Adrenal gland (tissue), 19 donors: ENCODE data around the gene PRR33. TPM values are rescaled to one million over a fixed set of nuclear protein-coding genes. Genes with fewer than 3 reads are reported as not detected.
"Not testable (repeated sequence)": the region's sequence is repeated elsewhere in the genome, so short reads cannot be mapped to it uniquely, and the experiment has no call there.

Experiments
- DNase-seq, 7 donors: peaks; one replicate each; pipeline ENCODE4 v3.0.0-alpha.2; 2019 to 2020
- H3K27ac ChIP-seq, 5 donors: fragments of 200-600 bp; sonication (generic) in 4 of 5; 1 replicate in 3 of 5; 2 replicates in 2 of 5; pipeline versions ENCODE4 v1.5.1 to v1.8.0; 2016 to 2020; ENCODE audit warnings: mild to moderate bottlenecking in 1 of 5
- H3K27me3 ChIP-seq: fragments of 200-600 bp; 2 replicates; pipeline ENCODE4 v1.8.0; 2021
- H3K36me3 ChIP-seq, 2 donors: fragments of 200-600 bp; replicated peaks in 1 of 2; 1 replicate in 1 of 2; 2 replicates in 1 of 2; pipeline versions ENCODE4 v1.5.1 to v1.8.0; 2018 to 2022
- H3K4me1 ChIP-seq, 2 donors: fragments of 200-600 bp; replicated peaks in 1 of 2; 1 replicate in 1 of 2; 2 replicates in 1 of 2; pipeline versions ENCODE4 v1.5.1 to v1.8.0; 2018 to 2021
- H3K4me3 ChIP-seq, 4 donors: fragments of 200-600 bp; sonication (generic) in 3 of 4; one replicate each; pipeline ENCODE4 v1.5.1; 2016 to 2018
- H3K9me3 ChIP-seq, 3 donors: fragments of 200-600 bp; sonication (generic) in 1 of 3; replicated peaks in 1 of 3; 1 replicate in 2 of 3; 2 replicates in 1 of 3; pipeline versions ENCODE4 v1.5.1 to v1.8.0; 2016 to 2021
- POLR2A ChIP-seq, 2 donors: fragments of 450-650 bp; IDR thresholded peaks; one replicate each; pipeline ENCODE4 v1.6.1; 2017; ENCODE audit warnings: antibody characterized with exemption in 2 of 2, mild to moderate bottlenecking in 2 of 2, moderate library complexity in 1 of 2
- WGBS, 4 donors: extraction: QIAGEN DNeasy Blood & Tissue Kit in 2 of 4; methylation state at CpG; one replicate each; pipeline versions ENCODE4 v1.1.5 to v1.1.7; 2013 to 2017; 5-methylcytosine and 5-hydroxymethylcytosine counted together
- intact Hi-C, 2 donors: fragments of 100-400 bp; cut with DNase I; formaldehyde crosslinking; loops; one replicate each; pipeline versions ENCODE4 v1.14.1 to v1.15.0; 2022 to 2023
- long read RNA-seq, 10 donors: library from polyadenylated mRNA in 3 of 10; unstranded in 2 of 10; stranded (forward) in 1 of 10; transcript quantifications; one replicate each; pipeline ENCODE4 v2.0.0 and lab custom pipeline, GENCODE V29; 2021 to 2026
- polyA plus RNA-seq, 3 donors: library from polyadenylated mRNA; stranded (reverse); fragments of 200-250 nt in 2 of 3; fragments of 350-450 nt in 1 of 3; fragmentation: Illumina TruSeq in 1 of 3; extraction: RNeasy Lipid Tissue Mini Kit (QIAGEN cat#74804) in 1 of 3; gene quantifications; one replicate each; pipeline ENCODE4 v1.2.3, GENCODE V29; 2013 to 2014
- total RNA-seq, 9 donors: library from RNA; depleted of rRNA in 4 of 9; stranded (reverse); fragments of >200 nt in 4 of 9; fragments of 120-200 nt in 1 of 9; fragmentation: NEBNext Ultra II Directional in 1 of 9; extraction: Animal tissue kit (Norgen Biotek cat#: 25700) in 1 of 9; gene quantifications; one replicate each; pipeline versions ENCODE4 v1.1.0 to v1.2.4, GENCODE V29; 2013 to 2023
- TF ChIP-seq, protein P1 (sequence below), 6 experiments: fragments of 450-650 bp in 4 of 6; fragments of 200-600 bp in 2 of 6; sonication (generic) in 1 of 6; IDR thresholded peaks; 1 replicate in 5 of 6; 2 replicates in 1 of 6; pipeline versions ENCODE4 v1.5.1 to v1.8.0; 2016 to 2021; ENCODE audit warnings: antibody characterized with exemption in 6 of 6, mild to moderate bottlenecking in 2 of 6, moderate library complexity in 1 of 6
- donor health status: healthy with polysubstance abuse.
- donor health status: Bipolar disorder and iron deficiency.
- donor health status: DM: yes; HTN: yes; CAD: no.
- donor health status: DM: no; HTN: no; CAD: no.
- donor health status: DM: no; HTN: no; CAD: no.
- donor health status: DM: yes; HTN: yes; CAD: no.

PRR33 gene
- total RNA-seq (under 1 TPM in 4 of 9 donors, not detected in 5; 0.07 to 0.30 (median 0.15) TPM), polyA plus RNA-seq (1 to 10 TPM in 2 of 3 donors, not detected in 1; 1.1 to 2.3 TPM)
- long read RNA-seq, donor 1, partial matches to known transcripts: 190 of 229 reads
- long read RNA-seq, donor 1, other reads (novel, unspliced or antisense): 38 of 229 reads
- long read RNA-seq, donor 2: 0 reads
- long read RNA-seq, donor 3: 0 reads
- long read RNA-seq, donor 4: 0 reads
- long read RNA-seq, donor 5, partial matches to known transcripts: 0 of 1 reads
- long read RNA-seq, donor 5, other reads (novel, unspliced or antisense): 1 of 1 reads
- long read RNA-seq, donor 6: 0 reads
- long read RNA-seq, donor 7, partial matches to known transcripts: 0 of 1 reads
- long read RNA-seq, donor 7, other reads (novel, unspliced or antisense): 0 of 1 reads
- long read RNA-seq, donor 8, partial matches to known transcripts: 0 of 2 reads
- long read RNA-seq, donor 8, other reads (novel, unspliced or antisense): 0 of 2 reads
- long read RNA-seq, donor 9, partial matches to known transcripts: 0 of 1 reads
- long read RNA-seq, donor 9, other reads (novel, unspliced or antisense): 0 of 1 reads
- long read RNA-seq, donor 10, partial matches to known transcripts: 0 of 1 reads
- long read RNA-seq, donor 10, other reads (novel, unspliced or antisense): 0 of 1 reads

DNA sequence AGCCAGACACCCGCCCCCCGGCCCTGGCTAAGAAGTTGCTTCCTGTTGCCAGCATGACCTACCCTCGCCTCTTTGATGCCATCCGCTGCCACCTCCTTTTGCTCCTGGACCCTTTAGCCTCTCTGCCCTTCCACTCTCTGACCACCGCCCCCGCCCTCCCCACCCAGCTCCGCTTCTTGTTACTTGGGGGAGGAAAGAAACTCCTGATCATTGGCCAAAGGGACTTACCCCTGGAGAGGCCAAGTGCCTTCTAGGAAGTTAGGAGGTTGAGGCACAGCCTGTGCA lies at the start of gene PRR33:
Gene PRR33, minus strand, starts transcription at position 65 of the 285 bp plus-strand sequence. CDS start 1,311 bp downstream, outside the sequence.
- Histone ChIP-seq H3K36me3 (peaks cover 0 to 21% of the 10 kb centered on the region in 2 donors), H3K27ac (peak within 1 kb of the TSS in 4 of 5 donors; percentile 25 to 62 (median 36)), H3K4me1 (no peaks in the 10 kb centered on the region), H3K9me3 (no peaks in the 10 kb centered on the region), H3K27me3 (no peaks in the 10 kb centered on the region), H3K4me3 (no peak within 1 kb of the TSS)
- intact Hi-C loops: loop anchor here in 1 of 2 donors (1.0 to 10.0 kb wide), 2 partner anchors 25 to 53 kb away; partner anchors contain the start of gene MRPL23
- no peak for TF ChIP-seq POLR2A (IDR thresholded peaks at IDR 0.05)
- TF ChIP-seq, protein P1, sequence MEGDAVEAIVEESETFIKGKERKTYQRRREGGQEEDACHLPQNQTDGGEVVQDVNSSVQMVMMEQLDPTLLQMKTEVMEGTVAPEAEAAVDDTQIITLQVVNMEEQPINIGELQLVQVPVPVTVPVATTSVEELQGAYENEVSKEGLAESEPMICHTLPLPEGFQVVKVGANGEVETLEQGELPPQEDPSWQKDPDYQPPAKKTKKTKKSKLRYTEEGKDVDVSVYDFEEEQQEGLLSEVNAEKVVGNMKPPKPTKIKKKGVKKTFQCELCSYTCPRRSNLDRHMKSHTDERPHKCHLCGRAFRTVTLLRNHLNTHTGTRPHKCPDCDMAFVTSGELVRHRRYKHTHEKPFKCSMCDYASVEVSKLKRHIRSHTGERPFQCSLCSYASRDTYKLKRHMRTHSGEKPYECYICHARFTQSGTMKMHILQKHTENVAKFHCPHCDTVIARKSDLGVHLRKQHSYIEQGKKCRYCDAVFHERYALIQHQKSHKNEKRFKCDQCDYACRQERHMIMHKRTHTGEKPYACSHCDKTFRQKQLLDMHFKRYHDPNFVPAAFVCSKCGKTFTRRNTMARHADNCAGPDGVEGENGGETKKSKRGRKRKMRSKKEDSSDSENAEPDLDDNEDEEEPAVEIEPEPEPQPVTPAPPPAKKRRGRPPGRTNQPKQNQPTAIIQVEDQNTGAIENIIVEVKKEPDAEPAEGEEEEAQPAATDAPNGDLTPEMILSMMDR (IDR thresholded peaks at IDR 0.05): no peak
- 57 to 66% (median 62%) methylated on average over 7 of the region's 7 CpGs for whole genome bisulfite sequencing, 4 donors
- peak in 1 of 7 donors; percentile 23 for DNase-seq

DNA sequence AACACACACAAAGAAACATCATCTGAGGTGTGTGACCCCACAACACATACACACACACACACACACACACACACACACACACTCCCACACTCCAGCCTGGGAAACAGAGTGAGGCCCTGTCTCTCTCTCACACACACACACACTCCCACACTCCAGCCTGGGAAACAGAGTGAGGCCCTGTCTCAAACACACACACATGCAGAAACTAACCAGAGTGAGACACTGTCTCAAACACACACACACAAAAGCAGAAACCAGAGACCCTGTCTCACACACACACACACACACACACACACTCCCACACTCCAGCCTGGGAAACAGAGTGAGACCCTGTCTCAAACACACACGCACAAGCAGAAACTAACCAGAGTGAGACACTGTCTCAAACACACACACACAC lies 48.1 kb upstream of the PRR33 start:
- H3K4me3 ChIP-seq, H3K36me3 ChIP-seq, H3K9me3 ChIP-seq, H3K27me3 ChIP-seq, H3K27ac ChIP-seq, H3K4me1 ChIP-seq: not testable (repeated sequence)
- intact Hi-C loops: loop anchor here (5.0 to 10.0 kb wide), 3 partner anchors 42 to 102 kb away; partner anchors contain the start of genes TNNI2 (in 2 of the 2) and PRR33 (in 1 of the 2)
- peak in 1 of 7 donors; percentile 6 for DNase-seq
- WGBS, 4 donors: 78 to 100% (median 94%) methylated on average over 1 of the region's 1 CpG

DNA sequence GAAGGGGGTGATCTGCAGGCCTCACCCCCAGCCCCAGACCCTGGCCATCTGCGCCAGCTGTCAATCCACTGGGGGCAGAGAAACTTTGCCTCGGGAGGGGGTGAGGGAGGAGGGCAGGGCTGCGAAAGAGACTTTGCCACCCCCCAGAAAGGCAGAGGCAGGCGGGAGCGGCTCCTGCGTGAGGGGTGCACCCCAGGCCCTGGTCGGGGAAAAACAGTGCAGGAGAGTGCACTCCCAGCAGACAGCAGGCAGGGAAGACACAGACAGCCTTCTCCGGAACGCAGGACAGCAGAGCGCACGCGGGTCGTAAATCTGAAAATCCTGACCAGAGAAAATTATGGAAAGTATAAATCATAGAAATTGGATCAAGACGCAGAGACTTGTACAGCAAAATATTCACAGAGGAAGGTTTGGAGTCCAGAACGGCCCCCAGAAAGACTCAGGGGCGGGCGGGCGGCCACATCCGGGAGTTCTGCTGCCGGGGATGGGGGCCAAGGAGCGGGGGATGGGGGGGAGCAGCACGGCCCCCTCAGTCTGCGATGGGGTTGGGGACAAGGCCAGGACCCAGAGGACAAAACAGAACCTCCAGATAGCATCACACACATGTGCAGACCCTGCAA lies 47.4 kb upstream of the PRR33 start:
- Histone ChIP-seq H3K4me1 (no peaks in the 10 kb centered on the region), H3K27me3 (no peaks in the 10 kb centered on the region), H3K27ac (peak overlapping the region in 2 of 5 donors; percentile 44 to 45), H3K9me3 (no peaks in the 10 kb centered on the region), H3K36me3 (no peaks in the 10 kb centered on the region), H3K4me3 (no peak overlapping the region)
- intact Hi-C loops: no loop called here
- TF ChIP-seq POLR2A (IDR thresholded peaks at IDR 0.05): no peak
- TF ChIP-seq, protein P1 (IDR thresholded peaks at IDR 0.05): no peak
- peak in 1 of 7 donors; percentile 15 for DNase-seq
- WGBS, 4 donors: 25 to 37% (median 32%) methylated on average over 20 to 23 of the region's 23 CpGs

DNA sequence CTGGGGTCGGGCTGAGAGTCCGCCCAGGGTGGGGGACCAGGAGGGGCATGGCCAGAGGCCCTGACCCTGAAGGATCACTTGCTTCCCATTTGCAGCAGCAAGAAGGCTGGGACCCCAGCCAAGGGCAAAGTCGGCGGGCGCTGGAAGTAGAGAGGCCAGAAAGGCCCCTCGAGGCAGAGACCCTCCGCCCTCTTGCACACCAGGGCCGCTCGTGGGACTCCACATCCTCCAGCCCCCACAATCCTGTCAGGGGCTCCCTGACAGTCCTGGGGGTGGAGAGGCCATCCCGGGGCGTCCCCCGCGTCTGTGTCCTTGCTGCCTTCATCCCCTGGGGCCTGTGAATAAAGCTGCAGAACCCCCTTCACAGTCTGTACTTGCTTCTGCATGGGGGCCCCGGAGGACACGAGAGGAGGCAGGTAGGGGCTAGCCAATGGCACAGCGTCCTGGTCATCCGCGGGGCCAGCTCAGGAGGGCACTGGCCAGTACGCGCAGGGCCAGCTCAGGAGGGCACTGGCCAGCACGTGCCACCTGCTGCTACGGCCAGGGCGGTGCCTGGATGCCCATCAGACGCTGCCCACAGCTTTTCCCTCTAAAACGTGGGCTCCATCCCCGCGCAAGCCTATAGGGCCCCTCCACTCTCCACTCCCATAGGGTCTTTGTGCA lies 46.8 kb upstream of the PRR33 start:
- Histone ChIP-seq H3K36me3 (no peaks in the 10 kb centered on the region), H3K27me3 (no peaks in the 10 kb centered on the region), H3K4me3 (no peak overlapping the region), H3K9me3 (no peaks in the 10 kb centered on the region), H3K27ac (peak overlapping the region in 1 of 5 donors; percentile 44), H3K4me1 (no peaks in the 10 kb centered on the region)
- WGBS, 4 donors: 75 to 80% (median 79%) methylated on average over 11 to 27 of the region's 27 CpGs
- peak in 2 of 7 donors; percentile 10 to 11 for DNase-seq
- intact Hi-C loops: loop anchor here in 1 of 2 donors (1.0 kb wide), 1 partner anchor 25 kb away; no protein-coding TSS in a partner anchor
- TF ChIP-seq, protein P1 (IDR thresholded peaks at IDR 0.05): no peak
- no peak for TF ChIP-seq POLR2A (IDR thresholded peaks at IDR 0.05)
